Kidney epithelial cell (primary cell): Measurements from ENCODE around the gene RMRP. TPM values are rescaled to one million over a fixed set of nuclear protein-coding genes. Genes with fewer than 3 reads are reported as not detected.
A peak's percentile ranks its signal among the peaks of the same experiment; 100 is the strongest.

Experiments
- DNase-seq: peaks from one replicate; pipeline ENCODE4 v3.0.0-alpha.2; 2010; ENCODE audit warnings: low read depth
- H3K27me3 ChIP-seq: 2 replicates; pipeline ENCODE4 v1.6.0; 2011; ENCODE audit warnings: low read length; ENCODE audit not compliant: control insufficient read depth, insufficient read depth
- H3K36me3 ChIP-seq: 2 replicates; pipeline ENCODE4 v1.5.1; 2011; ENCODE audit warnings: low read length; ENCODE audit not compliant: control insufficient read depth, insufficient read depth
- H3K4me3 ChIP-seq: 2 replicates; pipeline ENCODE4 v1.5.1; 2011; ENCODE audit warnings: low read depth, mild to moderate bottlenecking, control low read depth, low read length
- CTCF ChIP-seq: IDR thresholded peaks from 2 replicates; pipeline ENCODE4 v1.5.1; 2011; ENCODE audit warnings: mild to moderate bottlenecking, moderate library complexity, low read length, control low read depth, inconsistent platforms; ENCODE audit not compliant: insufficient read depth, poor library complexity, severe bottlenecking
- total RNA-seq: library from RNA; depleted of rRNA; stranded (reverse); fragments of >200 nt; gene quantifications from 2 replicates; pipeline ENCODE4 v1.2.3, GENCODE V29; 2015

Gene RMRP
- total RNA-seq, 1 donor from 2014 or later: 1,522 TPM

GRCh38 chr9:35628389-35628991, 29.3 kb downstream of the RMRP start:
- H3K36me3 ChIP-seq: no peaks in the 10 kb centered on the region
- no peak overlapping the region for H3K4me3 ChIP-seq
- H3K27me3 ChIP-seq: no peaks in the 10 kb centered on the region
- DNase-seq: no peak
- TF ChIP-seq CTCF: no peak

GRCh38 chr9:35627575-35627974, 30.2 kb downstream of the RMRP start:
- Histone ChIP-seq H3K27me3 (no peaks in the 10 kb centered on the region), H3K36me3 (no peaks in the 10 kb centered on the region), H3K4me3 (no peak overlapping the region)
- DNase-seq: no peak
- no peak for TF ChIP-seq CTCF

GRCh38 chr9:35619800-35620158, 38.0 kb downstream of the RMRP start:
- Histone ChIP-seq H3K27me3 (peaks cover 19% of the 10 kb centered on the region), H3K4me3 (no peak overlapping the region), H3K36me3 (no peaks in the 10 kb centered on the region)
- DNase-seq: no peak
- no peak for TF ChIP-seq CTCF

DNA sequence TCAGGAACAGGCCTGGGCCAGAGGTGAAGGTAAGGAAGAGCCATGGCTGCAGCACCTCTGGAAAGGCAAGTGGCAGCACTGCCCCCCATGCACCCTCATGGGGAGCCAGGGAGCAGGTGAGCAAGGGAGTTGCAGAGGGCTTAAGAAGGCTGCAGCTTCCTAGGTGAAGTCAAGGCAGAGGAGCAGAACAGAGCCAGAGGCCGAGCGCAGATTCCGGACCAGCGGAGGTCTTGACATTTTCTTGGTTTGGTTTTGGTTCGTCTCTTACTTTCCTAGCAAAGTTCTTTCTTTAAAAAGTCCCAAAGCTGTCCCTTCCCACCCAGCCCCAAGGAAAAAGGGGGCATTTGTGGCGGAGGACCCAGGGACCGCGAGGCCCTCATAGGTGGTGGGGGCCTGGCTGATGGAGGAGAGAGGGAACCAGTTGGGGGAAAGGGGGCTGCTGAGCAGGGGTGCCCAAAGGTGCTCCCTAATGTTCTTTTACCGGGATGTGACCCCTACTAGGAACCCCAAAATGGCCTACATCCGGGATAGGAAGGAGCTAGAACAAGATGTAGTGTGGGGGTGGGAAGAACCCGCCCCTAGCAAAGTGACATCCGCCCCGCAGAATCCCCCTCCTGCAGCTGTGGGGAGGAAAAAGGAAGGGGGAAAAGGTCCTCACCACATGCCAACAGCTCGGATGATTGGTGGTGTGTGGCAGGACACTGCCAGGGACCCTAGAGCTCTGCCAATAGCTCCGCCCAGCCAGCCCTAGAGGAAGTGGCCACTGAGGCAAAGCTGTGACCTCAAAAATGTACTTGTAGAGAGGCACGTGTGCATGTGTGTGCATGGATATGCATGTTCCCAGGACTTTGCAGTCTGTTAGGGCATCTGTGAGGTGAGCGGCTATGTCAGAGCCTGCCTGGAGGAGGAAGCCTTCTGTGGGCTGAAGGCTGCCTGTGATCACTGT, 38.7 kb downstream of the RMRP start:
- DNase-seq: no peak
- Histone ChIP-seq H3K27me3 (peaks cover 19% of the 10 kb centered on the region), H3K36me3 (no peaks in the 10 kb centered on the region), H3K4me3 (no peak overlapping the region)
- TF ChIP-seq CTCF: no peak

DNA sequence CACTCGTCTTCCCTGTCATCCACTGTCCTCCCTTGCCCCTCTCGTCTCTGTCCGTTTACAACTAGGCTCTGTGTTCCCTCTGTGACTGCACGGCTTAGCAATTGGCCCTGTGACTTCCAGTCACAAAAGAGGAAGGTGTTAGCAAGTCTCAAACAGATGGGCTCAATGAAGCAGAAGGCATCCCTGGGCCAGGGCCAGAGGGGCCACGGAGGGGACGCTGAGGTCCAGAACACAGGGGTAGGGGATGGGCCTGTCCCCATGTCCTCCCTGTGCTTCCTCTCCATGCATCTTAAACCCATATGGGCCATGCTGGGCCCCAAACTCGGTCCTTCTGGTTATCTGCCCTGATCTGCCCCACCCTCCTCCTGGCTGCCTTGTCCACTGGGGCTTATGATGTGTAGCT, 39.5 kb downstream of the RMRP start, which contains the start of gene CD72:
Gene CD72 (minus strand): TSS at position 89 of the 403 bp plus-strand sequence. CDS start 110 bp downstream, outside the sequence.
- no peak for DNase-seq
- Histone ChIP-seq H3K36me3 (no peaks in the 10 kb centered on the region), H3K27me3 (peaks cover 19% of the 10 kb centered on the region), H3K4me3 (peak within 1 kb of the TSS; percentile 16)
- no peak for TF ChIP-seq CTCF

GRCh38 chr9:35617548-35617947, 40.3 kb downstream of the RMRP start:
- H3K27me3 ChIP-seq: peaks cover 19% of the 10 kb centered on the region
- H3K36me3 ChIP-seq: no peaks in the 10 kb centered on the region
- H3K4me3 ChIP-seq: no peak overlapping the region
- DNase-seq: no peak
- TF ChIP-seq CTCF: no peak
